Measurements from ENCODE around the gene CDH22.

Gene CDH22

DNA sequence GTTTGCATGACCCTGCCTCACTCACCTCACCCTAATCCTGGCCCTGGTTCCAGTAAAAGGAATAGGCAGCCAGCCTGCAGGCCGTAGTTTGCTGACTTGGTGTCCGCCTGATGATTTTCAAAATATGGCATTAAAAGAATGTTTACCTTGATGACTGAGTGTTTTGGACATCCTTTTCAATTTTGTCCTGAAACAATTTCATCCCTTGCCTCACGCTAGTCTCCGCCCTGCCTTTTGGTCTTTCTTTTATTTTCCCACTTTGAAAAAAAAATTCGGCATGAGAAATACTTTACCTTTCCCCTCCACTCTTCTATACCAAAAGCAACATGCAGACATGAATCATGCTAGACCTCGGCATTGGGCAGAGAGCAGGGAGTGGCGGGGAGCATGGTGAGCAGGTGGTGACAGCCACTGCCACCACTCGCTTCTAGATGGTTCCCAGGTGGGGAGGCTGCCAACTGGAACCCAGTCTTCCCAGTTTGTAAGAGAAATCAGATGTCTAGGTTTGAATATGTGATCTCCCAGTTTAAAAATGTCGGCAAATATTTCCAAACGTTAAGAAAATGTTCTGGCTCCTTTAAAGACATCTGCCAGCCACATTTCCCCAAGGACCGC lies 180.8 kb downstream of the CDH22 start:
- no peaks in the 10 kb centered on the region for H3K9me3 ChIP-seq (ENCODE audit: control insufficient read depth, low read length)
- no peak overlapping the region for H3K9ac ChIP-seq (ENCODE audit: low read length)
- peaks cover under 1% of the 10 kb centered on the region for H3K4me1 ChIP-seq (ENCODE audit: control insufficient read depth, insufficient read depth, low read length)
- peaks cover 9% of the 10 kb centered on the region for H3K36me3 ChIP-seq (ENCODE audit: control insufficient read depth, insufficient read depth, low read length, severe bottlenecking)
- no peak for DNase-seq (ENCODE audit: low read depth)
- no peak overlapping the region for H3K4me3 ChIP-seq (ENCODE audit: low read length)
- peaks cover 35% of the 10 kb centered on the region for H3K27me3 ChIP-seq (replicated peaks; ENCODE audit: control insufficient read depth, insufficient read depth, low read length)

- no peaks in the 10 kb centered on the region for H3K9me3 ChIP-seq (ENCODE audit: control insufficient read depth, low read length)
- no peak for DNase-seq (ENCODE audit: low read depth)
- peaks cover 9% of the 10 kb centered on the region for H3K36me3 ChIP-seq (ENCODE audit: control insufficient read depth, insufficient read depth, low read length, severe bottlenecking)
- peaks cover 10% of the 10 kb centered on the region for H3K4me1 ChIP-seq (ENCODE audit: control insufficient read depth, insufficient read depth, low read length)
- H3K4me3 ChIP-seq (ENCODE audit: low read length): no peak overlapping the region
- peaks cover 28% of the 10 kb centered on the region for H3K27me3 ChIP-seq (replicated peaks; ENCODE audit: control insufficient read depth, insufficient read depth, low read length)
- no peak overlapping the region for H3K9ac ChIP-seq (ENCODE audit: low read length)
These were observed 181.8 kb downstream of the CDH22 start for GRCh38 chr20:46126440-46127056.
